Activated CD4-positive, alpha-beta memory T cell treated with anti-CD3 and anti-CD28 coated beads for 36 hours (primary cell): ENCODE data around the gene EXOC4. TPM values are rescaled to one million over a fixed set of nuclear protein-coding genes. Genes with fewer than 3 reads are reported as not detected.
"Not testable (repeated sequence)": the region's sequence is repeated elsewhere in the genome, so short reads cannot be mapped to it uniquely, and the experiment has no call there.

Experiments used
- CTCF ChIA-PET: fragments of 350-600 bp; sonication (Branson Sonifier 250); formaldehyde crosslinking; loops from one replicate; lab custom pipeline; 2021; ENCODE audit warnings: antibody characterized with exemption, inconsistent platforms; lab: Charles Lee
- POLR2A ChIA-PET: fragments of 350-600 bp; sonication (Branson Sonifier 250); formaldehyde crosslinking; loops from one replicate; lab custom pipeline; 2021; ENCODE audit warnings: antibody characterized with exemption; lab: Charles Lee
- DNase-seq: peaks from one replicate; pipeline ENCODE4 v3.0.0-alpha.2; 2020
- H3K27ac Mint-ChIP-seq: one replicate; pipeline ENCODE4 v1.8.0; 2021; ENCODE audit warnings: mixed read lengths
- H3K27me3 Mint-ChIP-seq: one replicate; pipeline ENCODE4 v1.8.0; 2021; ENCODE audit warnings: mixed read lengths
- H3K36me3 Mint-ChIP-seq: one replicate; pipeline ENCODE4 v1.8.0; 2021; ENCODE audit warnings: mixed read lengths
- H3K4me1 Mint-ChIP-seq: one replicate; pipeline ENCODE4 v1.8.0; 2021; ENCODE audit warnings: low read depth, mixed read lengths
- H3K4me3 Mint-ChIP-seq: one replicate; pipeline ENCODE4 v1.8.0; 2021; ENCODE audit warnings: mild to moderate bottlenecking, mixed read lengths
- H3K9me3 Mint-ChIP-seq: one replicate; pipeline ENCODE4 v1.8.0; 2021; ENCODE audit warnings: mixed read lengths
- intact Hi-C: fragments of 100-400 bp; cut with micrococcal nuclease; formaldehyde crosslinking; loops from one replicate; pipeline ENCODE4 v1.15.1; 2023
- total RNA-seq, 2 experiments: library from RNA; stranded (reverse); gene quantifications; one replicate each; pipeline ENCODE4 v1.2.3, GENCODE V29; 2021

EXOC4 gene
- total RNA-seq, 2 experiments from 2014 or later: 55.8 to 60.8 TPM

GRCh38 chr7:133319842-133320241 lies 67.0 kb downstream of the EXOC4 start:
- Mint-ChIP-seq H3K4me1 (peaks cover 5% of the 10 kb centered on the region), H3K27ac (no peak overlapping the region), H3K9me3 (peaks cover 25% of the 10 kb centered on the region), H3K4me3 (no peak overlapping the region), H3K36me3 (peaks cover 66% of the 10 kb centered on the region), H3K27me3 (no peaks in the 10 kb centered on the region)
- DNase-seq: no peak
- intact Hi-C loops: no loop called here
- ChIA-PET POLR2A (no interaction called here), CTCF (interaction anchor here (0.6 to 0.7 kb wide), 2 partner anchors 14 to 45 kb away, joined by 3 read pairs; no protein-coding TSS in a partner anchor)

GRCh38 chr7:133320891-133321290 lies 68.0 kb downstream of the EXOC4 start:
- ChIA-PET CTCF (no interaction called here), POLR2A (no interaction called here)
- no peak overlapping the region for H3K27ac Mint-ChIP-seq
- peaks cover 34% of the 10 kb centered on the region for H3K9me3 Mint-ChIP-seq
- no peaks in the 10 kb centered on the region for H3K27me3 Mint-ChIP-seq
- H3K4me3 Mint-ChIP-seq: no peak overlapping the region
- no peak for DNase-seq
- peaks cover 71% of the 10 kb centered on the region for H3K36me3 Mint-ChIP-seq
- H3K4me1 Mint-ChIP-seq: no peaks in the 10 kb centered on the region
- intact Hi-C loops: no loop called here

- H3K4me1 Mint-ChIP-seq, POLR2A ChIA-PET, H3K27ac Mint-ChIP-seq, H3K27me3 Mint-ChIP-seq, H3K4me3 Mint-ChIP-seq, CTCF ChIA-PET, intact Hi-C loops, DNase-seq: not testable (repeated sequence)
- Mint-ChIP-seq H3K36me3 (peaks cover 76% of the 10 kb centered on the region), H3K9me3 (peaks cover 35% of the 10 kb centered on the region)
These were observed 68.5 kb downstream of the EXOC4 start for GRCh38 chr7:133321366-133321765.

- POLR2A ChIA-PET: not testable (repeated sequence)
- peaks cover 84% of the 10 kb centered on the region for H3K36me3 Mint-ChIP-seq
These were observed 73.9 kb downstream of the EXOC4 start for GRCh38 chr7:133326745-133327144.

GRCh38 chr7:133328021-133328420 lies 75.1 kb downstream of the EXOC4 start:
- Mint-ChIP-seq H3K36me3 (peaks cover 72% of the 10 kb centered on the region), H3K9me3 (peaks cover 27% of the 10 kb centered on the region)
- DNase-seq, intact Hi-C loops, H3K27me3 Mint-ChIP-seq, POLR2A ChIA-PET, H3K27ac Mint-ChIP-seq, CTCF ChIA-PET, H3K4me3 Mint-ChIP-seq, H3K4me1 Mint-ChIP-seq: not testable (repeated sequence)

More at GRCh38 chr7:133326745-133327144, 73.9 kb downstream of the EXOC4 start:
- H3K27ac Mint-ChIP-seq, intact Hi-C loops, H3K4me3 Mint-ChIP-seq, H3K4me1 Mint-ChIP-seq, H3K27me3 Mint-ChIP-seq, DNase-seq, CTCF ChIA-PET: not testable (repeated sequence)
- peaks cover 36% of the 10 kb centered on the region for H3K9me3 Mint-ChIP-seq

- ChIA-PET POLR2A (no interaction called here), CTCF (no interaction called here)
- Mint-ChIP-seq H3K9me3 (peaks cover 18% of the 10 kb centered on the region), H3K4me3 (no peak overlapping the region), H3K27me3 (no peaks in the 10 kb centered on the region), H3K4me1 (peaks cover 8% of the 10 kb centered on the region), H3K27ac (no peak overlapping the region), H3K36me3 (peaks cover 68% of the 10 kb centered on the region)
- intact Hi-C loops: no loop called here
- no peak for DNase-seq
These were observed 77.2 kb downstream of the EXOC4 start for GRCh38 chr7:133330085-133330484.

- intact Hi-C loops: no loop called here
- POLR2A ChIA-PET: no interaction called here
- H3K4me3 Mint-ChIP-seq: no peak overlapping the region
- H3K27me3 Mint-ChIP-seq: no peaks in the 10 kb centered on the region
- CTCF ChIA-PET: no interaction called here
- DNase-seq: no peak
- H3K27ac Mint-ChIP-seq: no peak overlapping the region
- peaks cover 13% of the 10 kb centered on the region for H3K9me3 Mint-ChIP-seq
- H3K4me1 Mint-ChIP-seq: peaks cover 8% of the 10 kb centered on the region
- H3K36me3 Mint-ChIP-seq: peaks cover 63% of the 10 kb centered on the region
These were observed 79.0 kb downstream of the EXOC4 start for GRCh38 chr7:133331861-133332260.

GRCh38 chr7:133339772-133340171 lies 86.9 kb downstream of the EXOC4 start:
- H3K4me1 Mint-ChIP-seq: peaks cover 3% of the 10 kb centered on the region
- H3K27ac Mint-ChIP-seq: no peak overlapping the region
- intact Hi-C loops: no loop called here
- DNase-seq: no peak
- ChIA-PET POLR2A (no interaction called here), CTCF (no interaction called here)
- peaks cover 46% of the 10 kb centered on the region for H3K9me3 Mint-ChIP-seq
- no peak overlapping the region for H3K4me3 Mint-ChIP-seq
- H3K36me3 Mint-ChIP-seq: peaks cover 68% of the 10 kb centered on the region
- no peaks in the 10 kb centered on the region for H3K27me3 Mint-ChIP-seq

- CTCF ChIA-PET: interaction anchor here (1.6 kb wide), 1 partner anchor 112 kb away, joined by 3 read pairs; no protein-coding TSS in a partner anchor
- Mint-ChIP-seq H3K4me1 (peaks cover 6% of the 10 kb centered on the region), H3K27me3 (no peaks in the 10 kb centered on the region), H3K36me3 (peaks cover 56% of the 10 kb centered on the region), H3K27ac (no peak overlapping the region), H3K4me3 (no peak overlapping the region), H3K9me3 (peaks cover 39% of the 10 kb centered on the region)
- intact Hi-C loops: no loop called here
- DNase-seq: no peak
- POLR2A ChIA-PET: no interaction called here
These were observed 91.4 kb downstream of the EXOC4 start for GRCh38 chr7:133344275-133344674.

GRCh38 chr7:133345690-133346421 lies 93.0 kb downstream of the EXOC4 start:
- POLR2A ChIA-PET: no interaction called here
- Mint-ChIP-seq H3K4me3 (no peak overlapping the region), H3K27me3 (no peaks in the 10 kb centered on the region), H3K36me3 (peaks cover 50% of the 10 kb centered on the region), H3K4me1 (peaks cover 3% of the 10 kb centered on the region), H3K9me3 (peaks cover 33% of the 10 kb centered on the region), H3K27ac (no peak overlapping the region)
- CTCF ChIA-PET: interaction anchor here (1.1 kb wide), 1 partner anchor 28 kb away, joined by 3 read pairs; no protein-coding TSS in a partner anchor
- intact Hi-C loops: no loop called here
- DNase-seq: no peak

- no peaks in the 10 kb centered on the region for H3K27me3 Mint-ChIP-seq
- intact Hi-C loops: no loop called here
- no peak overlapping the region for H3K27ac Mint-ChIP-seq
- no peak overlapping the region for H3K4me3 Mint-ChIP-seq
- H3K4me1 Mint-ChIP-seq: peaks cover 3% of the 10 kb centered on the region
- peaks cover 36% of the 10 kb centered on the region for H3K36me3 Mint-ChIP-seq
- POLR2A ChIA-PET: no interaction called here
- peaks cover 31% of the 10 kb centered on the region for H3K9me3 Mint-ChIP-seq
- CTCF ChIA-PET: no interaction called here
- no peak for DNase-seq
These were observed 95.4 kb downstream of the EXOC4 start for GRCh38 chr7:133348250-133348649.

- no peak overlapping the region for H3K27ac Mint-ChIP-seq
- H3K9me3 Mint-ChIP-seq: peaks cover 35% of the 10 kb centered on the region
- ChIA-PET POLR2A (no interaction called here), CTCF (no interaction called here)
- intact Hi-C loops: no loop called here
- peaks cover 40% of the 10 kb centered on the region for H3K36me3 Mint-ChIP-seq
- peaks cover 3% of the 10 kb centered on the region for H3K4me1 Mint-ChIP-seq
- no peak for DNase-seq
- no peaks in the 10 kb centered on the region for H3K27me3 Mint-ChIP-seq
- H3K4me3 Mint-ChIP-seq: no peak overlapping the region
These were observed 96.2 kb downstream of the EXOC4 start for GRCh38 chr7:133349101-133349500.

GRCh38 chr7:133352430-133352829 lies 99.6 kb downstream of the EXOC4 start:
- POLR2A ChIA-PET: no interaction called here
- DNase-seq: no peak
- no peaks in the 10 kb centered on the region for H3K27me3 Mint-ChIP-seq
- peaks cover 40% of the 10 kb centered on the region for H3K36me3 Mint-ChIP-seq
- H3K4me1 Mint-ChIP-seq: peaks cover 3% of the 10 kb centered on the region
- no peak overlapping the region for H3K27ac Mint-ChIP-seq
- peaks cover 35% of the 10 kb centered on the region for H3K9me3 Mint-ChIP-seq
- CTCF ChIA-PET: no interaction called here
- no peak overlapping the region for H3K4me3 Mint-ChIP-seq
- intact Hi-C loops: no loop called here
